Measurements from ENCODE around the gene NDP. TPM values are rescaled to one million over a fixed set of nuclear protein-coding genes. Genes with fewer than 3 reads are reported as not detected.
A peak's percentile ranks its signal among the peaks of the same experiment; 100 is the strongest.

NDP gene
- total RNA-seq = not detected
- not detected for polyA plus RNA-seq

DNA sequence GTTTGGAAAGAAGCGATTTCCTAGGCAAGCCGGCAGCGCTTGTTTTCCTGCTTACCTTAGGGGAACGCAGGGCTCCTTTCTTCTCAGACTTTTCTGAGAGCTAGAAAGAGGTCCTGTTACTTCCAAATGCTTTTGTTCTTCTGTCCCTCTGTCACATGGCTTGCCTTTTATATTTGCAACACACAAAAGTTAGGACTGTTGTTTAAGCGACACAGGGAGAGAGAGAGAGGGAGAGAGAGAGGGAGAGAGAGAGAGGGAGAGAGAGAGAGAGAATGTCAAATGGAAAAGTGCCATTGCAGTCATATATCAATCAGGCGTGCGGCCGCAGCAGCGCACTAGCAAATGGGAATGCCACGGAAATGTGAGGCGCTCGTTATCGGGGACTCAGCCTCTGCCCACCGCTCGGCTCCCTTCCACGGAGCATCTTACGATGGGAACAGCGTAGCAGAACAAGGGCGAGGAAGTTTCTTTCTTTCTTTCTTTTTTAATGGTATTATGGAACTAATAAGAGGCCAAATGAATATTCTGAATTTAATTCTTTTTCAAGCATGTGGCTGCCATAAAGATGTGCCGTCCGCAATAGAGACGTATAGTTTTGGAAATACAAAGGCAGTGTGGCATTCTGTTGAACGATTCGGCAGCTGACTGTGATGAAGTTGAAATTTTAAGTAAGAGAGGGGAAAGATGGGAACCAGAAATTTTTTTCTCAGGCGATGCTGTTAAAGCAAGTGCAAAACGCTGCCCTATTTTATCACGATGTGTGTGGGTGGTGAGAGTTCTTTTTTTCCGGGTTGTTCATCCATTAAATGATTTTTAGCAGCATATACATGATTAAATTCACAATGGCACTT, at the start of gene NDP:
Gene NDP (minus strand): TSS at position 142 of the 851 bp plus-strand sequence. CDS start 14,745 bp downstream, outside the sequence.
- H3K4me1 ChIP-seq = no peaks in the 10 kb centered on the region
- DNase-seq (no peak), ATAC-seq (peak in 1 of 4 donors; percentile 24), FAIRE-seq (no peak)
- no peak within 1 kb of the TSS for H3K27ac ChIP-seq
- no peaks in the 10 kb centered on the region for H3K36me3 ChIP-seq
- intact Hi-C loops (cut with DNase I) = no loop called here
- H3K9me3 ChIP-seq = no peaks in the 10 kb centered on the region
- 6 to 16% methylated on average over 28 of the region's 28 CpGs for WGBS, 2 donors
- H3K27me3 ChIP-seq = peaks cover 0 to 56% (median 0%) of the 10 kb centered on the region in 4 donors
- H3K4me3 ChIP-seq = peak within 1 kb of the TSS in 1 of 4 donors; percentile 19
- no peak for TF ChIP-seq CTCF (IDR thresholded peaks at IDR 0.05)

DNA sequence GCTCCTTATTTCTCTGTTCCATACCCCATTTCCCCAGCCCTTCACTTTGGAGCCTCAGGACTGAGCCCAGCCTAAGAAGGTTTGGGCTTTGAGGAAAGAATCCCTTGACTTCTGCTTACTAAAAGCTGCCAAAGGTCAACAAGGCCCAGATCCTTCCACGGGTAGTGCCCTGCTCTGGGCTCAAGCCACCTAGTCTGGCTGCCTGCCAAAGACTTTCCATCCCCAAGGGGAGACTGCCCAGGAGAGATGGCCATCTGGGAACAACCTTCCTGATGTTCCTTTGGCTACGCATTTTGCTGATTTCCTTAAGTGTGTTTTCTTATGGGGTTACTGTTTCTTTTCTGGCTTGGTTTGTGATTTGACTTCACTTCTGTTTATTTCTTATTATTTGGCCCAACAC, 49.8 kb upstream of the NDP start:
- H3K4me3 ChIP-seq = no peak overlapping the region
- WGBS, 2 donors = 51 to 60% methylated on average over 2 of the region's 2 CpGs
- ATAC-seq (no peak), DNase-seq (no peak), FAIRE-seq (no peak)
- intact Hi-C loops (cut with DNase I) = no loop called here
- no peak for TF ChIP-seq CTCF (IDR thresholded peaks at IDR 0.05)
- no peaks in the 10 kb centered on the region for H3K9me3 ChIP-seq
- H3K36me3 ChIP-seq = no peaks in the 10 kb centered on the region
- H3K27me3 ChIP-seq = peaks cover 0 to 15% (median 2%) of the 10 kb centered on the region in 4 donors
- no peak overlapping the region for H3K27ac ChIP-seq
- H3K4me1 ChIP-seq = no peaks in the 10 kb centered on the region

- H3K9me3 ChIP-seq = no peaks in the 10 kb centered on the region
- no peak overlapping the region for H3K27ac ChIP-seq
- ATAC-seq (no peak), DNase-seq (no peak), FAIRE-seq (no peak)
- H3K4me3 ChIP-seq = no peak overlapping the region
- peaks cover 0 to 4% (median 2%) of the 10 kb centered on the region in 4 donors for H3K27me3 ChIP-seq
- H3K4me1 ChIP-seq = no peaks in the 10 kb centered on the region
- intact Hi-C loops (cut with DNase I) = no loop called here
- no peak for TF ChIP-seq CTCF (IDR thresholded peaks at IDR 0.05)
- WGBS, 2 donors = 78 to 90% methylated on average over 2 of the region's 2 CpGs
- H3K36me3 ChIP-seq = no peaks in the 10 kb centered on the region
Measured at GRCh38 chrX:44020693-44021092, 47.5 kb upstream of the NDP start.

- Histone ChIP-seq H3K36me3 (no peaks in the 10 kb centered on the region), H3K9me3 (no peaks in the 10 kb centered on the region), H3K27ac (no peak overlapping the region), H3K27me3 (peaks cover 0 to 4% (median under 1%) of the 10 kb centered on the region in 4 donors), H3K4me3 (no peak overlapping the region), H3K4me1 (no peaks in the 10 kb centered on the region)
- FAIRE-seq (no peak), ATAC-seq (no peak), DNase-seq (no peak)
- intact Hi-C loops (cut with DNase I) = no loop called here
- 71 to 93% methylated on average over 3 of the region's 3 CpGs for WGBS, 2 donors
- no peak for TF ChIP-seq CTCF (IDR thresholded peaks at IDR 0.05)
Measured at GRCh38 chrX:44019911-44020310, 46.7 kb upstream of the NDP start.

DNA sequence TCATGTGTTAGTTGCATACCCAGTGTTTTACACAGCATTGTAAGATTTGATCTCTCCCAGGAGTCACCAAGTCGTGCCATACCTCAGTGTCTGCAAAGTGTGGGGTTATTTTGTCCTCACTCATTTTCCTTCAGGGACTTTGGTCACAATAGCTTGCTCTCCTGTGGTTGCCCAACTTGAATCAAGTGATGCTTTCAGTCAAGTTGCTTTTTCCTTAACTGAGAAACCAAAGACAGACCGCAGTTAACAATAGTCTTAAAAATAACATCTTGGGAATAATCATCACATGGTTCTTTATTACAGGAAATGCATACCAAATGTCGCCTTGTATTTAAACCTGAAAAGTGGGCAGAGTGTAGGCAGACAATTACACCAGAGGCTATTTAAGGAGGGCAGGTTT, 44.5 kb upstream of the NDP start:
- Histone ChIP-seq H3K9me3 (no peaks in the 10 kb centered on the region), H3K27ac (no peak overlapping the region), H3K4me3 (no peak overlapping the region), H3K27me3 (peaks cover 0 to 4% (median 2%) of the 10 kb centered on the region in 4 donors), H3K36me3 (no peaks in the 10 kb centered on the region), H3K4me1 (no peaks in the 10 kb centered on the region)
- FAIRE-seq (no peak), ATAC-seq (no peak), DNase-seq (no peak)
- intact Hi-C loops (cut with DNase I) = no loop called here
- WGBS, 2 donors = 54 to 74% methylated on average over 3 of the region's 3 CpGs
- TF ChIP-seq CTCF (IDR thresholded peaks at IDR 0.05) = no peak

All from pancreas (tissue), 10 donors.